OCI-LY3 (cell line): ENCODE measurements around the gene COL20A1.

Experiments
- CTCF ChIP-seq: fragments of 200-600, 300-600 bp; sonication (generic); IDR thresholded peaks from 2 replicates; pipeline ENCODE4 v1.5.1; 2014; ENCODE audit warnings: antibody characterized with exemption, low read length, low read depth
- EZH2phosphoT487 ChIP-seq: fragments of 200-600 bp; shearing (Covaris generic); IDR thresholded peaks from 2 replicates; pipeline ENCODE4 v1.6.1; 2018; ENCODE audit warnings: antibody characterized with exemption, mixed run types, low read depth

GRCh38 chr20:63351811-63352591 lies 59.0 kb downstream of the COL20A1 start:
- no peak for TF ChIP-seq CTCF
- TF ChIP-seq EZH2phosphoT487: no peak
